Lower lobe of right lung (tissue), 2 donors: ENCODE data around the gene SPOPL. TPM values are rescaled to one million over a fixed set of nuclear protein-coding genes. Genes with fewer than 3 reads are reported as not detected.
"Not testable (repeated sequence)": the region's sequence is repeated elsewhere in the genome, so short reads cannot be mapped to it uniquely, and the experiment has no call there.

Experiments used
- ATAC-seq, 2 donors: fragments of 200-7000 bp; cut with Tn5 transposase; one replicate each; pipeline ENCODE4 v1.9.1; 2020 to 2022; ENCODE audit warnings: mild to moderate bottlenecking in 2 of 2, moderate library complexity in 2 of 2
- DNase-seq: peaks from one replicate; pipeline ENCODE4 v3.0.0-alpha.2; 2020
- H3K27ac ChIP-seq: fragments of 200-600 bp; one replicate; pipeline ENCODE4 v1.8.0; 2022
- H3K27me3 ChIP-seq: fragments of 200-600 bp; one replicate; pipeline ENCODE4 v1.8.0; 2022; ENCODE audit warnings: low read depth
- H3K36me3 ChIP-seq: fragments of 200-600 bp; one replicate; pipeline ENCODE4 v1.8.0; 2022; ENCODE audit warnings: mild to moderate bottlenecking
- H3K4me1 ChIP-seq: fragments of 200-600 bp; one replicate; pipeline ENCODE4 v1.8.0; 2022
- H3K4me3 ChIP-seq: fragments of 200-600 bp; one replicate; pipeline ENCODE4 v1.8.0; 2022; ENCODE audit warnings: mild to moderate bottlenecking
- H3K9me3 ChIP-seq: fragments of 200-600 bp; one replicate; pipeline ENCODE4 v1.8.0; 2022
- intact Hi-C: fragments of 100-400 bp; cut with DNase I; formaldehyde crosslinking; loops from one replicate; pipeline ENCODE4 v1.11.0; 2022
- total RNA-seq: library from RNA; stranded (reverse); fragmentation: NEBNext Ultra II Directional; extraction: Animal tissue kit (Norgen Biotek cat#: 25700); gene quantifications from one replicate; pipeline ENCODE4 v1.2.1, GENCODE V29; 2021
- TF ChIP-seq, protein P1 (sequence below): fragments of 200-600 bp; IDR thresholded peaks from one replicate; pipeline ENCODE4 v1.8.0; 2022; ENCODE audit warnings: antibody characterized with exemption, mild to moderate bottlenecking
- donor health status: DM: no; HTN: yes; CAD: no; lungs with severe emphysema.

The SPOPL gene
- total RNA-seq, 1 donor from 2014 or later: 34.2 TPM

DNA sequence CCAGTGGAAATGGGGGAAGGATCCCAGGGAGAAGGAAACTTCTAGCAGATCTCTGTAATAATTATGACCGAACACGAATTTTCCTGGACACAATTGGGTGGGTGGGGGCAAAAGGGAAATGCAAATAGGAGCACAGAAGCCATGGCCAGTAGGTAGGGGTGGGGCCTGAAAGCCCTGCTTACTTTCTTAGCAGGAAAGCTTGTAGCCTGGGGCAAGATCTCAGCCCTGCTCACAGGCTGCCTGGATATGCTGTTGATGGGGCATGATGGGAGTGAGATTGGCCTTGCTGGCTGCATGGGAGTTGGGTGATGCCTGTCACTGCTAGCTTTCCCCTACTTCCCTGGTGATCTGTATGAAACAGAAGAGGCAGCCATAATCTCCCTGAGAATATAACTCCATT, 45.9 kb upstream of the SPOPL start:
- intact Hi-C loops: no loop called here
- Histone ChIP-seq H3K27me3 (no peaks in the 10 kb centered on the region), H3K36me3 (no peaks in the 10 kb centered on the region), H3K9me3 (no peaks in the 10 kb centered on the region), H3K4me3 (no peak overlapping the region), H3K4me1 (no peaks in the 10 kb centered on the region), H3K27ac (no peak overlapping the region)
- TF ChIP-seq, protein P1, sequence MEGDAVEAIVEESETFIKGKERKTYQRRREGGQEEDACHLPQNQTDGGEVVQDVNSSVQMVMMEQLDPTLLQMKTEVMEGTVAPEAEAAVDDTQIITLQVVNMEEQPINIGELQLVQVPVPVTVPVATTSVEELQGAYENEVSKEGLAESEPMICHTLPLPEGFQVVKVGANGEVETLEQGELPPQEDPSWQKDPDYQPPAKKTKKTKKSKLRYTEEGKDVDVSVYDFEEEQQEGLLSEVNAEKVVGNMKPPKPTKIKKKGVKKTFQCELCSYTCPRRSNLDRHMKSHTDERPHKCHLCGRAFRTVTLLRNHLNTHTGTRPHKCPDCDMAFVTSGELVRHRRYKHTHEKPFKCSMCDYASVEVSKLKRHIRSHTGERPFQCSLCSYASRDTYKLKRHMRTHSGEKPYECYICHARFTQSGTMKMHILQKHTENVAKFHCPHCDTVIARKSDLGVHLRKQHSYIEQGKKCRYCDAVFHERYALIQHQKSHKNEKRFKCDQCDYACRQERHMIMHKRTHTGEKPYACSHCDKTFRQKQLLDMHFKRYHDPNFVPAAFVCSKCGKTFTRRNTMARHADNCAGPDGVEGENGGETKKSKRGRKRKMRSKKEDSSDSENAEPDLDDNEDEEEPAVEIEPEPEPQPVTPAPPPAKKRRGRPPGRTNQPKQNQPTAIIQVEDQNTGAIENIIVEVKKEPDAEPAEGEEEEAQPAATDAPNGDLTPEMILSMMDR: no peak
- no peak for DNase-seq
- no peak for ATAC-seq

DNA sequence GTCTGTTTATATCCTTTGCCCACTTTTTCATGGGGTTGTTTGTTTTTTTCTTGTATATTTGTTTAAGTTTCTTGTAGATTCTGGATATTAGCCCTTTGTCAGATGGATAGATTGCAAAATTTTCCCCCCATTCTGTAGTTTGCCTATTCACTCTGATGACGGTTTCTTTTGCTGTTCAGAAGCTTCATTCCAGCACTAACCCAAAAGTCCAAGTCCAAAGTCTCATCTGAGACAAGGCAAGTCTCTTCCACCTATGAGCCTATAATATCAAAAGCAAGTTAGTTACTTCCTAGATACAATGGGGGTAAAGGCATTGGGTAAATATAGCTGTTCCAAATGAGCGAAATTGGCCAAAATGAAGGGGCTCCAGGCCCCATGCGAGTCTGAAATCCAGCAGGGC, 38.9 kb upstream of the SPOPL start:
- DNase-seq, H3K4me3 ChIP-seq, H3K4me1 ChIP-seq, H3K36me3 ChIP-seq, H3K27ac ChIP-seq, H3K9me3 ChIP-seq, ATAC-seq, intact Hi-C loops, H3K27me3 ChIP-seq: not testable (repeated sequence)

DNA sequence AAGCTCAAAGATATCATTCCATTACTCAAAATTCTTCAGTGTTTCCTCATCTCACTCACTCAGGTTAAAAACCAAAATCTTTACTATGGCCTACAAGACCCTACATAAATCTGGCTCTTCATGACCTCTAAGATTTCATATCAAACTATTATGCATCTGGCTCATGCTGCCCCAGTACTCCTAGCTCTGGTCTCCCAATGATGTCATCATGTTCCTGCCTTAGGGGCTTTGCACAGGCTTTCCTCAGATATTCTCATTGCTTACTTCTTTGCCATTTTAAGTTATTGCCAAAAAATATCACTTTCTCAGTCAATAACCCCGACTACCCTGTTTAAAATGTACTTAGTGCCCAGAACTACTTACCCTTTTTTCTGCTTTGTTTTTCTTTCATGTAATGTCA, 33.0 kb upstream of the SPOPL start:
- ATAC-seq (no peak), DNase-seq (no peak)
- TF ChIP-seq, protein P1: no peak

DNA sequence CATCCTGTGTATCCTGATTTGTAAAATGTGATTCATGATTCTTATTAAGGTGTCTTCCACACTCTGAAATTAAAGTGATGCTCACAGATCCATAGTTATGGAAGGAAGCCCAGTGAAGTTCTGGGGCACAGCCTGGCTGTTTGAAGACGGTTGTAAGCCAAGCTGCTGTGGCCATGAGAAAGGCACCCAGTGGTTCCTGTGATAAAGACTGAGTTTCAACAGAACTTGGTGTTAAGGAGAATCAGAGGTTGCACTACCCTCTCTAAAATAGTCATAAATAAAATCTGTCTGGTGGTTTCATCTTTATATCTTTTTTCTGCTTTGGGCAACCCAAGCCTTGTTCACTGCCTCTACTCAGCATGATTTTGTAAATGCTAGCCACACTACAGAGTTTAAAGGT, 32.2 kb upstream of the SPOPL start:
- no peak overlapping the region for H3K4me3 ChIP-seq
- H3K4me1 ChIP-seq: no peaks in the 10 kb centered on the region
- H3K9me3 ChIP-seq: no peaks in the 10 kb centered on the region
- no peak for DNase-seq
- ATAC-seq: no peak
- H3K27me3 ChIP-seq: no peaks in the 10 kb centered on the region
- TF ChIP-seq, protein P1: no peak
- no peaks in the 10 kb centered on the region for H3K36me3 ChIP-seq
- intact Hi-C loops: no loop called here
- H3K27ac ChIP-seq: no peak overlapping the region

More for the DNA sequence above, 33.0 kb upstream of the SPOPL start:
- H3K4me3 ChIP-seq: no peak overlapping the region
- intact Hi-C loops: no loop called here
- no peaks in the 10 kb centered on the region for H3K36me3 ChIP-seq
- H3K4me1 ChIP-seq: no peaks in the 10 kb centered on the region
- H3K27ac ChIP-seq: no peak overlapping the region
- H3K9me3 ChIP-seq: no peaks in the 10 kb centered on the region
- no peaks in the 10 kb centered on the region for H3K27me3 ChIP-seq

DNA sequence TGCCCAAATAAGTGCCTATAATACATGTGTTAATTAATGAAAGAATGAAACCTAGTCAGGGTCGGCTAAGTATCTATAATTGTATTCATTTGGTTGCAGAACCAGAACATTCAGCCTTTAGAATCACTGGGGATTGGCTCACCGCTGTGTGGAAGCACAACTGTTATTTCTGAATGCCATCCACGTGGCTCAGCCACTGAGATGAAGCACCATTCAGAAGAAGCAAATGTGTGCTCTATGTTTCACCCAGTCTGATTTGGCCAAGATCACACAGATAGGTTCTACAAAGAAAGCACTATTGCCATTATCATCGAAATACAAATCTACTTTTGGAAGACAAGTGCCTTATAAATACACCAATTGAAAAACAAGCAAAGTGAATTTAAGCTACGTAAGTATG, 30.6 kb upstream of the SPOPL start:
- Histone ChIP-seq H3K4me1 (peaks cover 9% of the 10 kb centered on the region), H3K4me3 (no peak overlapping the region), H3K27ac (no peak overlapping the region), H3K27me3 (no peaks in the 10 kb centered on the region), H3K9me3 (no peaks in the 10 kb centered on the region), H3K36me3 (no peaks in the 10 kb centered on the region)
- TF ChIP-seq, protein P1: no peak
- no peak for DNase-seq
- intact Hi-C loops: no loop called here
- ATAC-seq: no peak

DNA sequence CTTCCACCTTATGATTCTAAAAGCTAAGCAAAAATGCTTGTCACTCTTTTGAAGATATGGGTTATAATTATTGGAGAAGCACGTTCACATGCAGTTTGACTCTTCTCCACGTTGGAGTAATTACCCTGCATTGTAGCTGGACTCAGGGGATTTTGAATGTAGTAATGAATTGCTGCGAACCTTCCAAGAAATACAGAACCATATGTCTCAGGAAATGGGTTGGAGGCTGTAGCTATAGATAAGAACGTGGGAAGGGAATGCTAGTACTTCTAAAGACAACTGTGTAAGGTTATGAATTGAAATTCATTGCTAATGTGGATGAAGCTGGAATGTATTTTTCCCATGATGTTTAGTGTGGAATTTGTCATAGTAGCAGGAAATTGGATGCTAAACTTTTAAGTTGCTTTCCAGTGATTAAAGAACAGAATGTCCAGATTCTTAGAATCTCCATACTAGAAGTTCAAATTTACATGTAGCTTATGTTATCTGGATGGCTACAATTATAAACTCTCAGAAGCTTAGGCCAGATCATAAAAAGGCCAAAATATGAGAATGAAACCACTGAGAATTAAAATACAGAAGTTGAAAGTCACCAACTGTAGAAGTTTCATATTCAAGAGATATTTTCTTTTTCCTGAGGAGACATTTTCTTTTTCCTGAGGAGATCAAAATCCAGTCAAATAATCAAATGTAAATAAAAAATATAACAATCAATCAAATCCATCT, 27.3 kb upstream of the SPOPL start:
- DNase-seq: no peak

More for the DNA sequence above, 27.3 kb upstream of the SPOPL start:
- intact Hi-C loops: no loop called here
- peaks cover 9% of the 10 kb centered on the region for H3K4me1 ChIP-seq
- ATAC-seq: no peak
- no peak overlapping the region for H3K27ac ChIP-seq
- H3K27me3 ChIP-seq: no peaks in the 10 kb centered on the region
- TF ChIP-seq, protein P1: no peak
- no peak overlapping the region for H3K4me3 ChIP-seq
- no peaks in the 10 kb centered on the region for H3K36me3 ChIP-seq
- H3K9me3 ChIP-seq: no peaks in the 10 kb centered on the region
